Activated CD8-positive, alpha-beta memory T cell treated with anti-CD3 and anti-CD28 coated beads, Interleukin-2, amount 50 U/mL, for 48 hours (primary cell): ENCODE data around the gene CD99L2.

ENCODE experiments used
- DNase-seq: peaks from one replicate; pipeline ENCODE4 v3.0.0-alpha.2; 2020

The CD99L2 gene, protein sequence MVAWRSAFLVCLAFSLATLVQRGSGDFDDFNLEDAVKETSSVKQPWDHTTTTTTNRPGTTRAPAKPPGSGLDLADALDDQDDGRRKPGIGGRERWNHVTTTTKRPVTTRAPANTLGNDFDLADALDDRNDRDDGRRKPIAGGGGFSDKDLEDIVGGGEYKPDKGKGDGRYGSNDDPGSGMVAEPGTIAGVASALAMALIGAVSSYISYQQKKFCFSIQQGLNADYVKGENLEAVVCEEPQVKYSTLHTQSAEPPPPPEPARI

GRCh38 chrX:150898343-150899190 lies at the start of gene CD99L2:
Gene CD99L2 (minus strand): TSS chrX:150898668. CDS start chrX:150898588, 80 bp downstream.
- peak; percentile 95 for DNase-seq

GRCh38 chrX:150944233-150944632 lies 45.8 kb upstream of the CD99L2 start:
- no peak for DNase-seq

DNA sequence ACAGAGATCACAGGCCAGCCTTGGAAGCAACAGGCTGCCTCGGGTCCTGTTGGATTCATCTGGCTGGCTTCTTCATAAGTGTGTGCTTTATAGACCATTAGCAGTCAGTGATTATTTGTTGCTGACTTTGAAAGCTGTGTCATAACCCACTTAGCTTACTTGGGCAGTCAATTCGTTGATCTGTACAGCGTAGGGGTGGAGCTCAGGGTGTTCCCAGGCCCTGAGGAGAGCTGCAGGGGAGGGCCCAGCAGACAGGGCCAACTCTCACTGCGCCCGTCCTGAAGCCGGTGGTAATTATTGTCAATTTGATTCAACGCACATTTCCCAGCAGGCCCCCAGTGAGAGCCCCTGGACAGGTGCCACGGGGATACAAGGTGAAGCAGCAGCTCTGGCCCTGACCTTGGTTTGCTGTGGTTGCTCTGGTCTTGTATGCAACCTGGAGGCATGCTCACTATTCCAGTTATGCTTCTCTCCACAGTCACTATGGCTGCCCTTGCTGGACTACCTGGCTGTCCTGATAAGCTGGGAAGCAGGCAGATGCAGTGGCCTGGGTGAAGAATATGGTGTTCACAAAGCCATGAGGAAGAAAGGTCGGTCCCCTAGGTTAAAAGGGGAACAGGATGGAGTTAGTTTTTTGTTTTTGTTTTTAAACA lies 44.6 kb upstream of the CD99L2 start:
- no peak for DNase-seq

DNA sequence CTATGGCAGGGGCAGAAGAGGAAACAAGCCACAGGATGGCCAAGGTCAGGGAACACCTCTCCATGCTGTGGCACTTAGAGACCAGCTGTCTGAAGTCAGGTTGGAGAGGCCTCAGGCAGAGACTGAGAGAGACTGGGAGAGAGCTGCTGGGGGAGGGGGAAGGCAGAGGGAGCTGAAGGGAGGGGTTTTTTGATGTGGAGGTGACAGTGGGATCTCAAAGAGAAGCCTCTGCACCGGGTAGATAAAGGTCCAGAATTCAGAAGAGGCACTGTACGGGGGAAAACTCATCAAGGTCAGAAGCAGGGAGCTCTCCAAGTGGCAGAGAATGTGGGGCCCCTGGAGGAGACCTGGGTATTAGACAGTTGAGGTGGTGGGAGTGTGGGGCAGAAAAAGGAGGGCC lies 43.1 kb upstream of the CD99L2 start:
- DNase-seq, result no peak

- no peak for DNase-seq
Measured at GRCh38 chrX:150940844-150941495, 42.5 kb upstream of the CD99L2 start.

GRCh38 chrX:150936556-150936955 lies 38.1 kb upstream of the CD99L2 start:
- DNase-seq, result no peak

GRCh38 chrX:150935467-150935866 lies 37.0 kb upstream of the CD99L2 start:
- no peak for DNase-seq

DNA sequence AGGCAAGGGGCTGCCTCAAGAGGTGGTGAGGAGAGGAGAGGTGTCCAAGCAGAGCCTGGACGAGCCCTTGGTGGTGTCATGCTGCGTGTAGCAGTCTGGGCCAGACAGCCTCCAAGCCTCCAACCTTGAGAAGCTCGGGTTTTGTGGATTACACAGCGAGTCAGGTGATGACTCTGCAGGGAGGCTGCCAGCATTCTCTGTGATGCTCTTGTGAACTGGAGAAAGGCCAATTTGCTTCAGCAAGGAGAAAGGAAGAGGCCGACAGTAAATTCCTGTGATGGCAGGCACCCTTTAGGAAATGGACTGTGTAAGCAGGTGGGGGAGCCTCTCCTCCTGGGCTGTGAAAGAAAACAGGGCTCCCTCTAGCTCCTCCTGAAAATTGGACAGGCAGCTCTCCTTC lies 36.0 kb upstream of the CD99L2 start:
- no peak for DNase-seq

DNA sequence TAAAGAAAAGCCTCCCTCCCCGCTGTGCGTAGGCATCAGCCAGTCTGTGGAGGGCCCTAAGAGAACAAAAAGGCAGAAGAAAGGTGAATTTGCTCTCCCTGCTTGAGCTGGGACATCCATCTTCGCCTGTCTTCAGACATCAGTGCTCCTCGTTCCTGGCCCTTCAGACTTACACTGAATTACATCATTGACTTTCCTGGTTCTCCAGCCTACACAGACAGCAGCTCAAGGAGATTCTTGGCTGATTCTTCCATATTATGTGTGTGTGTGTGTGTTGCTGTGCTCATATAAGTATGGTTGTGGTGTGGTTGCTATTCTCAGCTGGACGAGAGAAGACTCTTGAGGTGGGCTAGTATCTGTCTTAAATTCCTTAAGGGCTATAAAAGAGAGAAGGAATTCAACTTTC lies 35.5 kb upstream of the CD99L2 start:
- DNase-seq, result no peak

- DNase-seq, result no peak
Measured at GRCh38 chrX:150929058-150929457, 30.6 kb upstream of the CD99L2 start.

GRCh38 chrX:150926791-150927190 lies 28.3 kb upstream of the CD99L2 start:
- DNase-seq, result no peak

DNA sequence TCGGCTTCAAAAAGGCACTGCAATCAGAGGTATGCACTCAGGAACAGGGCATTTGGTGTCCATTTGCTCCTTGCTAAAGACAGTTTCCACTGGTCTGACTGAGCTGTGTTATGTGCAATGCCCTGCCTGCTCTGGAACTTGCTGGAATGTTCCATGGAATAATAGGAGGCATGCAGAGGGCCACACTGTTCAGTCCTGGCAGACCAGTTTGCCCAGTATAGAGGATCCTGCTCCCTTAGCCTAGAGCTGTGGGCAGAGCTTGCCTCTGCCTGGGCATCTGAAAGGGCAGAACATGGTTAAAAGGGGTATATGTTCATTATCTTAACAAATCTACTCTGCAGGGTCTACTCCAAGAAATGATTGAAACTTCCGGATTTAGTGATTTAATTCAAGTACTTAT lies 27.8 kb upstream of the CD99L2 start:
- DNase-seq, result no peak

GRCh38 chrX:150919401-150919800 lies 20.9 kb upstream of the CD99L2 start:
- DNase-seq, result no peak

DNA sequence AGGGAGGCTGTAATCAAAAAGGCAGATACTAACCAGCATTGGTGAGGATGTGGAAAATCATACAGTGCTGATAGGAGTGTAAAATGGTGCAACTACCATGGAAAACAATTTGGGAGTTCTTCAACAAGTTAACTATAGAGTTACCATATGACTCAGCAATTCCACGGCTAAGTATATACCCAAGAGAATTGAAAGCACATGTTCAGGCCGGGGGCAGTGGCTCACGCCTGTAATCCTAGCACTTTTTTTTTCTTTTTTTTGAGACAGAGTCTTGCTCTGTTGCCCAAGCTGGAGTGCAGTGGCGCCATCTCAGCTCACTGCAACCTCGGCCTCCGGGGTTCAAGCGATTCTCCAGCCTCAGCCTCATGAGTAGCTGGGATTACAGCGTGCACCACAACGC lies 15.0 kb upstream of the CD99L2 start:
- DNase-seq, result no peak

GRCh38 chrX:150907474-150907873 lies 9.0 kb upstream of the CD99L2 start:
- DNase-seq, result no peak

- no peak for DNase-seq
Measured at GRCh38 chrX:150906694-150907093, 8.2 kb upstream of the CD99L2 start.

DNA sequence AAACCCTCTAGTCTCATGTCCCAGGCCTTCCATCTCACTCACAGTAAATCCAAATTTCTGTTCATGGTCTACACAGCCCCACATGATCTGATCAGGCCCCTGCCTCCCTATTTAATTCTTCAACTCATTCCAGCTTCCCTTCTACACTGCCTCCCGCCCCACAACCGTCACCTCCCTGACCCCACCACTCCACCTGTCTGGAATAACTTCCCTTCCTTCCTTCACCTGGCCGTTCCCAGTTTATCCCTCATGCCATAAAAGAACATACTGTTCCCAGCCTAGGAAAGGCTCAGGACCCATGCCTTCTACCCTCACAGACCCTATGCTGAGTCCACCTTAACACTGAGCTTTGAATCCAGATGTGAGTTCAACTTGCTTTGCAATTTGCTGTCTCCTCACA lies 6.8 kb upstream of the CD99L2 start:
- DNase-seq, result no peak

GRCh38 chrX:150903110-150903508 lies 4.6 kb upstream of the CD99L2 start:
- DNase-seq, result no peak

GRCh38 chrX:150902434-150903109 lies 4.1 kb upstream of the CD99L2 start:
- DNase-seq, result no peak

GRCh38 chrX:150899191-150899757 lies 806 bp upstream of the CD99L2 start:
- peak; percentile 60 for DNase-seq

DNA sequence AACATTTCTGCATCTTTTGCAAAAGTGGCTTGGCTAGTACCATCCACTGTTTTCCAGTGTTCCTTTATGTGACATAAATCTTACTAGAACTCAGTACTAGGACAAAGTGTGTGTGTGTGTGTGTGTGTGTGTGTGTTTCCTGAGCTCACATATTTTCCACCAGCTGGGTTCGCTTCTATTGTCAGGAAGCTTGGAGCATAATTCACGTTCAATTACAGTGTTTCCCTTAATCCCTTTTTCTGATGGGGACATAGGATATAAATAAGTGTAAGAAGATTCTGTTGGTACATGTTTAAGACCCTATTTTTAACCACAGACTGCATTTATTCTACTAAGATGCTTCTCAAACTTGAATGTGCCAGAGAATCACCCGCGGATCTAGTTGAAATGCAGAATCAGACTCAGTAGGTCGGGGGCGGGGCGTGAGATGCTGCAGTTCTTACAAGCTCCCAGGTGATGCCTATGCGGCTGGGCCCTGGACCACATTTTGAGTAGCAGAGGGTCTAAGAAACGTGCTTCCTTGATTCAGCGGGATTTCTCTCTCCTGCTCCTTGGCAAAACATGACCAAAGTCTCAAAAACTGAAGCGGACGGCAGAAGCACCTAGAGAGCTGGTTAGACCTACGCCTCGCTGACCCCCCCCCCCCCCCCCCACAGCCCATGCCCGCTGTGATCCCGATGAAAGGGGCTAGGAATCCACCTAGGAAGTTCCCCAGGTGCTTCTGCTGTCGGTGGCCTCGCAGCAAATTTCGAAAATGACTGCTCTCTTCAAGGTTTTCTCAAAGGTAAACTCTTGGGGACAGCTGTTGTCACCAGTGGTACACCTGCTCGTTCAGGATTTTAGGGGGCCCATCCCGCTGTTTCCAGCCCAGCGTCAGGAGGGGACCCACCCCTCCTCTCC lies 797 bp downstream of the CD99L2 start:
- peak; percentile 64 for DNase-seq
